8988T (cell line): Measurements from ENCODE around the gene XPNPEP3.
"Not testable (repeated sequence)": the region's sequence is repeated elsewhere in the genome, so short reads cannot be mapped to it uniquely, and the experiment has no call there.

Experiments
- DNase-seq: peaks from one replicate; pipeline ENCODE4 v3.0.0; 2011

Gene XPNPEP3

DNA sequence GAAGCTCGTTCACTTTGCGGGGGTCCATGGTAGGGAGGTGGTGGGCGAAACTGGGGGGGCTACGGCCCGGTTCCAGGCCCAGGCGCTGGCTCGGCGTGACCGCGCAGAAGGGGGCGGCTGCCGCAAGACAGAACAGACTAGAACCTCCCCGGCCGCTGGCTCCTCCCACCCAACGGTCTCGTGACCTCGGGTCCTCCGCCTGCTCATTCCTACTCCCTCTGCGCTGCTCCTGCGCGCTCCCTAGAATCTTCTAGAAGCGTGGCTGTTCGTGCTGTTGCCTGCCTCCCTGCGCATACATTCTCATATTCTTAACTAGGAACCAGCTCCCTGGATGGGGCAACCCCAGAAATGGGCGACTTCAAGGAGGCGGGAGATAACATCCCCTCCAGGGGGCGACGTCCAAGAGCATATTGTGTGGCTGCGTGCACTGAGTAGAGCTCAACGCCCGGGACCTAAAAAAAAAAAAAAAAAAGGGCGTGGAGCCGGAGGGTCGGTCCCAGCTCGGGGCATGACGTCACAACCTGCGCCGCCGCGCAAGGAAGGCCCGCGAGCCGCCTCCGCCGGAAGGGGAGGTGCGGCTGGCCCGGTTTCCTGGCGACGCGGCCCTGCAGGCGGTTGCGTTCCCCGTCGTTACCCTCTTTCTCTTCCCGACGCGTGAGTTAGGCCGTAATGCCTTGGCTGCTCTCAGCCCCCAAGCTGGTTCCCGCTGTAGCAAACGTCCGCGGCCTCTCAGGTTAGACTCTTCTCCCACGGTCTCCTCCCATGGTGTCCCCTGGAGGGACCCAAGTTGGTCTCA, at the start of gene XPNPEP3, which contains the start of gene ST13:
Gene XPNPEP3 (plus strand): TSS at position 636 of the 796 bp plus-strand sequence. CDS start 34 bp downstream, at position 670.
Gene ST13 (minus strand): TSS at position 127 of the 796 bp plus-strand sequence. CDS start 99 bp downstream, at position 28.
- peak; percentile 27 for DNase-seq

DNA sequence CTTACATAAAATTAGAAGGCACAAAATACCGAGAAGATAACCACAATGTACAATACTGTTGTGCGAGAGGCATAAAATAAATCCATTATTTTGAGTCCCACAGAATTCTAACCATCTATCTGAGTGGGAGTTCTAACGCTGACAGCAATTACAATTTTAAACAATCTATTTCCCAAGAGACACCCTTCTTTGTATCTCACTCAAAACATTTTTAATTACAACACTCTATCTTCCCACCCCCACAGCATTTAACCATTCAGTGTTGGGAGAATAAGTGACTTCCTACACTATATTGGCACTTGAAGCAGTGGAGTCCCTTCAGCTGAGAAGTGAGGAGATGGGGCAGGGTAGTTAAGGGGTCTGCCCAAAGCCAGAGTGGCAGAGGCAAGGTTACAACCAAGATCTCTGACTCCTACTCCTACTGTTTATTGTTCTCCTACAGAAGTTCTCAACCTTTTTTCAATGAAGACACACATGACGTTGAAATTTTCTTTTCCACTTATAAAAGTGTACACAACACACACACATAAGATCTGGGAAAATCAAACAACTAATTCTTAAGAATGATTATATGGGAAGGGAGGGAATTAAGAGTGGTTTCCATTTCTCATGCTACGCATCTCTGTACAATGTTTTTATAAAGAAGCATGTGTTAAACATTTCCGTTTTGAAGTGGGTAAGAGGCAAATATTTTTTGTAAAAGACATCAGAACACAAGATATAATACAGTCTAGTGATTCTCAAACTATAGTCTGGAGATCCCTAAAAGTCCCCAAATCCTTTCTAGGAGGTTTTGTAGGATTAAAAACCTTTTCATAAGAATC, 48.7 kb upstream of the XPNPEP3 start:
- DNase-seq = no peak

DNA sequence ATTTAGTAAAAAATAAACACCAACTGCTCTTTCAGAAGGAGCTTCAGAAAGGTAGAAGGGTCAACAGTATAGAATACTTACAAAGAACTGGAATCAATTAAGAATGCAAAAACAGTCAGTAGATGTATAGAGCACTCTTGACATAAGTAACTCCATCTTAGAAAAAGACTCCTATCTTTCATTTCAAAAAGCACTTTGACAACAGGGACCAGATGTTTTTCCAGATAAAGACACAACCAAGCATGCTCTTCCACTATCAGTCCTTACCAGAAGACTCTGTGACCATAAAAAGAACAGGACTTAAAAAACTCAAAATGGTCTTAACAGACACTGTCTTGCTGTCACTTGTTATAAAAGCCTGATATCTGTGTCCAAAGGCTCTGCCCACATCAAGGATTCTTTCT, 43.0 kb upstream of the XPNPEP3 start:
- no peak for DNase-seq

DNA sequence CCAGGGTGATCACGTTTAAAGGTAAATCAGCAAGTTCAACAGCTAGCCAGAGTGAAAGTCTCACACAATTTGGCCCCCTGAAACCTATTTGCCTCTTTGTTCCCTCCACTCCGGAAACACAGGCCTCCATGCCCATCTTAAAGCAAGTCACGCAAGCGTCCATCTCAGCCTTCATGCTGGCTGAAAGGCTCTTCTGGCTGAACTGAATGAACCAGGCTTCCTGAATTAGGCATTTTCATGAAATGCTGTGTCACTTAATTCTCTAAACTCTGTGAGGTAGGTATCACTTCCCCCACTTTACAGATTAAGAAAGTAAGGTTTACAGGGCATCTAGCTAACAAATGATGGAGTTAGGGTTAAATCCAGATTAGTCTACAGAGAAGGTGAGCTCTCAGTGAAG, 39.2 kb upstream of the XPNPEP3 start:
- no peak for DNase-seq

DNA sequence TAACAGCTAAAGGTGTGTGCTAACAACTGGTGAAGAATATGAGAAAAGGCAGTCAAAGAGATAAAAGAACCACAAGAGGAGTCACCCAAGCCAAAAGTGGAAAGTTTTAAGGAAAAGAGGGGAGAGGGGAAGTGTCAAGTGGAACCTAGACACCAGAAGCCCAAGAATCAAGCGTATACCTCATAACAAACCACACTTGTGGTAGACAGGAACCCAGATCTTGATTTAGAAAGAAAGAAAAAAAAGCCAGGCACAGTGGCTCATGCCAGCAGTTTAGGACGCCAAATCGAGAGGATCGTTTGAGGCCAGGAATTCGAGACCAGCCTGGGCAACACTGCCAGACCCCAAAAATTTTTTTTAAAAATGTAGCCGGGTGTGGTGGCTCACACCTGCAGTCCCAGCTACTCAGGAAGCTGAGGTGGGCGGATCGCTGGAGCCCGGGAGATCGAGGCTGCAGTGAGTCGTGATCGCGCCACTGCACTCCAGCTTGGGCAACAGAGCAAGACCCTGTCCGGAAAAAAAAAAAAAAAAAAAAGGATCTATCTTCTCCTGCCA, 38.7 kb upstream of the XPNPEP3 start:
- no peak for DNase-seq

DNA sequence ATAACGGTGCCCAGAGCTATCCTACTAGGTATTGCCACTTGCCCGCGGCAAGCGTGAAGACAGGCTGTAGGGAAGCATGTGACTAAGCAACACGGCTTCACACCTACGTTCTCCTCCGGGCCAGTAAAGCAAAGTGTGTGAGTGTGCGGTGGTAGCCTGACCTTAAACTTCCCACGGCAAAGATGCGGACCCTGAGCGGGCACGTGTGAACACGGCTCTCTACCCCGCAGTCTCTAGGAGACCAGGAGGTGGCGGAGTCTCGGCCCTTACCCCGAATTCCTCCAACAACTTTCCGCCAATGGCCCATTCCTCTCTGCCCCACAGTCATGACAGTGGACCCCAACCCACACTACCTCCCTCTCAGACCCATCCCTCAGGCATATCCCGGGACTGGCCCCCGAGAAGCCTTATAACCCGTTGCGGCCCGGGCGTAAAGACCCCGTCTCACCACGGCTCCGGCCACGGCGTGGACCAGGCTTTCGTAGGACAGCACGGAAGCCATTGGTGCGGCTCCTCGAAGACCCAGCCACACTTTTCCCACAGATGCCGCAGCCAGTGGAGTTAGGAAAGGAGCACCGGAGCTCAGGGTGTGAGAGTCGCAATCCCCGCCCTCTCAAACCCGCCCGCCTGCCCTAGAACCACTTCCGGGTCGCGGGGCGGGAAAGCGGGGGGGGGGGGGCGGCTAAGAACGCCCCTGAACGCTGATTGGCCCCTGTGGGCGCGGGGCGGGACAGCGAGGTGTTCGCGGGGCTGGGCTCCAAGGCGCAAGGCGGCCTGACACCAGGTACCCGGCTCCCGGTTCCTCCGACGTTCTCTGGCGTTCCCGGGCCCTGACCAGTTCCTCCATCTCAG, 38.0 kb upstream of the XPNPEP3 start, which contains the start of gene SLC25A17:
Gene SLC25A17 (minus strand): TSS at position 600 of the 852 bp plus-strand sequence. CDS start 98 bp downstream, at position 502.
- peak; percentile 42 for DNase-seq

DNA sequence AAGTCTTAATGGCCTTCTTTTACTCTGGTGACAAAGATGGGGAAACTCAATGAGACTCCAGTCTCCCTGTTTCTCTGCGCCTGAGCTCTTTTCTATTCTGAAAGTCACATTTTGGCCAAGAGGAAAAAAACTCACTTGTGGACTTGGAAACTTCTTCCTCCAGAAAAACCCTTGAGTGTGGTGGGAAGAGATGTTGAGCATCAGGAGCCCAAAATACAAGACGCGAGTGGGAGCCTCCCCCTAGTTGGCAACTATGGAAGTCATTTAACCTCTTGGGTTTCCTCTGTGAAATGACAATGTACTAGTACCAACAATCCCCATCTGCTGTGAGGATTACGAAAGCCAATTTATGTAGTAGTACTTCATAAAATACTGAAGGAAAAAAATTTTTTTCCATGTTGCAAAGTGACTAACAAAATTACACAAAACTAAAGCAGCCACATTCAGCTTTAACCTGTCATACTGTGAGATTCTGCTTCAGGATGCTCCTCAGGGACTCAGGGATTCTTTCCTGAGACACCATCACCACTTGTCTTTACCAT, 37.3 kb upstream of the XPNPEP3 start:
- DNase-seq = no peak

DNA sequence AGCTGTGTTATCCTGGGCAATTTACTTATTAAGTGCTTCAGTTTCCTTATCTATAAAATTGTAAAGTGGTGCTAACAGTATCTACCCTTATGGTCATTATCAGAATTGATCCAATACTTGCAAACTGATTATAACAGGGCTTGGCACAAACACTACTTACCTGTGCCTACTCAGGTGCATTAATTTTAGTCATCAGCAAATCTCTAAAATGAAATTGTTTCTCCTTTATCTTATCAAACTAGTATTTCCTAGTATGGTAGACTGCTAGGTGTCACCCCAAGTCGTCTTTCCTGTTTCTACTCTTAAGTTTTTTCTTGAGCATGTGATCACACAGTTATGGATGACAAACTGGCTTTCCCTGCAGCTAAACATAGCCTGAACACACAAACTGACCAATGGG, 33.5 kb upstream of the XPNPEP3 start:
- DNase-seq = no peak

DNA sequence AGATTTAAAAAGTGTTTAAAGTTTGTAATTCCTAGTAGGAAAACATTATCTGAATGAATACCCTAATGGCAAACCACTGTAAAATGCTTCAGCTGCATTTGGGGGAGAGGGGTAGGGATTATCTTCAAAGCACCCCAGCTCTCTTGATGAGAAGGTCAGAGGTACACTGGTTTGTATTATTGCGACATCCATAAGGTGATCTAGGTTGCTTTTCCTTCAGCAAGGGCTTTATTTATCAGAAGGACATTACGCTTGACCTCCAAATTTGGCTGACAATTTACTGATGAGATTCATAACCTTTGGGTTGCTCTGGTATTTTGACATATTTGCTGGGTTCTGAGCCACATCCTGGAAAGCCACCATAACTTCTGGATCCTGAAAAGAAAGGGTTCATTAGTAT, 30.7 kb upstream of the XPNPEP3 start:
- DNase-seq = not testable (repeated sequence)

DNA sequence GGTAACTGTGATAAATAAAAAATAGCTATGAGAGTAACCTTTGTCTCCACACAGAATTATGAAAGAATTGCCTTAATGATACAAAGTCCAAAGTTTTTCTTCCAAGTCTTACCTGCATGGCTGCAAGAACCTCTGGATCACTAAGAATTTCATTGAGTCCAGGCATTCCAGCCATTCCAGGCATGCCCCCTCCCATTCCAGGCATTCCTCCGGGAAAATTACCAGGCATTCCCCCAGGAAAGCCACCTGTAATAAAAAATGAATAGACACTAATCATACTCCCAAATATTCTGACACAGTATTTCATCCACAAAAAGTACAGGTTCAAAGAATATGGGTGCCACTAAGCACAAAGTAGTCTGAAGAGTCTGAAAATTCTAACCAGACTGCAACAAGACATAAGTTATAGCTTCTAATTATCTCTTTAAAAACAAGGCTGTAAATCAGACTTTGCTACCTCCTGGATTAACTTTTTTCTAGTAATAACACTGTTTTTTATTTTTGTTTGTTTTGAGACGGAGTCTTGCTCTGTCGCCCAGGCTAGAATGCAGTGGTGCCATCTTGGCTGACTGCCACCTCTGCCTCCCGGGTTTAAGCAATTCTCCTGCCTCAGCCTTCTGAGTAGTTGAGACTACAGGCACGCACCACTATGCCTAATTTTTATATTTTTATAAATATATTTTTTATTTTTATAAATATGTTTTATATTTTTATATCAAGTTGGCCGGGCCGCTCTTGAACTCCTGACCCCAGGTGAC, 29.8 kb upstream of the XPNPEP3 start:
- DNase-seq = no peak

DNA sequence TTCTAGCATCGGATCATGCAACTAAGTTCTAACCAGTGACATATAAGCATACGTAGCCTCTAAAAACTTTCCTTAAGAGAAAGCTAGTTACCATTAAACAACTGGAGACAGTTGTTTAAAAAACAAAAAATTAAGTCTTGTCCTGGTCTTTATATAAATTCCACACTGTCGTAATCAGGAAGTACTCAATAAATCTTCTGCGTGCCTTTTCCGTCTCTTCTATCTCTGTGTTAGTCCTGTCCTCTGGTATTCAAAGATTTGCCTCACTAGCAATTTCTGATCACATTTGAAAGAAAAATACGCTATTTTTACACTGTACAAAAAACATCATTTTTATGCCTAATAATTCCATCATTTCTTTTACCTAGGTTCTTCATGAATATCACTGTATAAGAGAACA, 27.8 kb upstream of the XPNPEP3 start:
- DNase-seq = no peak

DNA sequence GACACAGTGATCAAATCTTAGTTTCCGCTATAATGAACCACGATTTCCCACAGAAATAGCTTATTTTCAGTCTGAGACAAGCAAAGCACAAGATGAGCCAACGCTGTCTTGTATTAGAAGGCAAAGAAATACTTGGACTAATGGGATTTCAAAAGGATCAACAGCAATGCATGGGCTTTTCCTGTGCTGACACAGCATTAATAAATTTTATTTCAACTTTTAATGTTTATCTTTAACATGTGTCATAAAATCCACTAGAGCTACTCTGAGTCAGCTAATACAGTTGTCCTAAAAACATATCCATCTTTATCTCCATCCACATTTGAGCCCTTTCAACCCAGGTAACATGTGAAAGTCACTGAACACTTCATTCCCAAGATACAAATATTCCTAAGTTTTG, 22.3 kb upstream of the XPNPEP3 start:
- DNase-seq = no peak

DNA sequence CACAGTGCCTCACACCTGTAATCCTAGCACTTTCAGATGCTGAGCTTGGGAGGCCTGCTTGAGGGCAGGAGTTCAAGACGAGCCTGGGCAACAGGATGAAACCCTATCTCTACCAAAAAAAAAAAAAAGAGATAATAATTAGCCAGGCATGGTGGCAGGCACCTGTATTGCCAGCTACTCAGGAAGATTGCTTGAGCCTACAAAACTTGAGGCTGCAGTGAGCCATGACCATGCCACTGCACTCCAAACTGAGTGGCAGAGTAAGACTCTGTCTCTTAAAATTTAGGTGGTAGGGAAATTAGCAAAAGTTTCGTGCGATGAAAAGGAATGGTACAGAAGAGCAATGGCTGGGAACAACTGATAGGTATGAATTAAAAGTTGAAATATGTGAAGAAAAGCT, 18.5 kb upstream of the XPNPEP3 start:
- no peak for DNase-seq

DNA sequence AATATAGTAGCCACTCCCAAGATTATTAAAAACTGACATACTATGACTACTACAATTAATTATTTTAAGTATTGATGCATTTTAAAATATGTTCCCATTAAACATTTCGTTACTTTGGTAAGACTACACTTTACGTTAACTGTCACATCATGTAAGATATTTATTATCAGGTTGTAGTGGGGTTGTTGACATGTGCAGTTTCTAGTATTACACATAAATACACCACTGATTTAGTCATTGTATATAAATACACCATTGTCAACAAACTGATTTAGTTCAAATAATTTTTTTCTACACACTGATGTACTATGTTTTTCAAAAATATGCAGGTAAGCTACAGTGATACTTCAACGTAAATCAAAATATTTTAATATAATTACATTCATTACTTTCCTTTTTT, 12.0 kb upstream of the XPNPEP3 start:
- DNase-seq = no peak

DNA sequence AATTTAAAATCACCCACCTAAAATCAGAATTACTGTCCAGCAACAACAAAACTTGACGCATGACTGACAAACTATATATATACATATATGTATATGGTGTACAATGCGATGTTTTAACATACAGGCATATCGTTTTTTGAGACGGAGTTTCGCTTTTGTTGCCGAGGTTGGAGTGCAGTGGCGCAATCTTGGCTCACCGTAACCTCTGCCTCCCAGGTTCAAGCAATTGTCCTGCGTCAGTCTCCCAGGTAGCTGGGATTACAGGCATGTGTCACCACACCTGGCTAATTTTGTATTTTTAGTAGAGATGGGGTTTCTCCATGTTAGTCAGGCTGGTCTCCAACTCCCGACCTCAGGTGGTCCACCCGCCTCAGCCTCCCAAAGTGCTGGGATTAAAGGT, 11.1 kb upstream of the XPNPEP3 start:
- DNase-seq = not testable (repeated sequence)

DNA sequence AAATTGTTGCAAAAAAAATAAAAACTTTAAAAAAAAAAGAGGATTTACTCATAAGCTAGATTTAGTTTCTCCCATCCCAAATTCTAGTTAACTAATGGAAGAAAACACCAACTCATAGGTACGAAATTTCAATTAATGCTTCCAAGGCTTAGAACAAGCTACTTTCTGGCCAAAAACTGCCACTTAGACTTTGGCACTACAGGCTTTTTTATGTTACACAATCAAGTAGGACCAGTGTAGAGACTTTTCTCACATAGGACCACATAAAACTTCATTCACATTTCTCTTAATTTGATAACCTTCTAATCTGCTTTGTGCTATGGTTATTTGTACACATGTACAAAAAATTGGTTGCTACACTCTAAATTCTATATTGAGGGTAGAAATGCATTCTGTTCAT, 3.6 kb upstream of the XPNPEP3 start:
- no peak for DNase-seq

DNA sequence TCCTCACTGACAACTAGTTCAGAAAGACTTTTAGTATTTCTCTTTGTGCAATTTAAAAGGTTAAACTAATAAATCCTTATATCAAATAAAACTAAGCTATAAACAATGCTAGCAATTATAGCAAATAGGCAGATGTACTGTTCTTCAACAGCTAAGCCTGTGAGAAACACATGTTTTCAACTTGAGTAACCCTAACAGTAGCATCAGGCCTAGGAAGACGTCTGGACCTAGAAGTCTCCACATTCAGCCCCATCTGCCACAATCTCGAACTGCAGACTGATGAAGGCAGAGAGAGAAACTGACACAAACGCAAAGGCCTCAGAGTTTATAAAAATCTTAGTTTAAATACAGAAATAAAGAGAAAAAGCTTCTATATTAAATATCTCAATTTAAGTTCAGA, 3.0 kb upstream of the XPNPEP3 start:
- no peak for DNase-seq

DNA sequence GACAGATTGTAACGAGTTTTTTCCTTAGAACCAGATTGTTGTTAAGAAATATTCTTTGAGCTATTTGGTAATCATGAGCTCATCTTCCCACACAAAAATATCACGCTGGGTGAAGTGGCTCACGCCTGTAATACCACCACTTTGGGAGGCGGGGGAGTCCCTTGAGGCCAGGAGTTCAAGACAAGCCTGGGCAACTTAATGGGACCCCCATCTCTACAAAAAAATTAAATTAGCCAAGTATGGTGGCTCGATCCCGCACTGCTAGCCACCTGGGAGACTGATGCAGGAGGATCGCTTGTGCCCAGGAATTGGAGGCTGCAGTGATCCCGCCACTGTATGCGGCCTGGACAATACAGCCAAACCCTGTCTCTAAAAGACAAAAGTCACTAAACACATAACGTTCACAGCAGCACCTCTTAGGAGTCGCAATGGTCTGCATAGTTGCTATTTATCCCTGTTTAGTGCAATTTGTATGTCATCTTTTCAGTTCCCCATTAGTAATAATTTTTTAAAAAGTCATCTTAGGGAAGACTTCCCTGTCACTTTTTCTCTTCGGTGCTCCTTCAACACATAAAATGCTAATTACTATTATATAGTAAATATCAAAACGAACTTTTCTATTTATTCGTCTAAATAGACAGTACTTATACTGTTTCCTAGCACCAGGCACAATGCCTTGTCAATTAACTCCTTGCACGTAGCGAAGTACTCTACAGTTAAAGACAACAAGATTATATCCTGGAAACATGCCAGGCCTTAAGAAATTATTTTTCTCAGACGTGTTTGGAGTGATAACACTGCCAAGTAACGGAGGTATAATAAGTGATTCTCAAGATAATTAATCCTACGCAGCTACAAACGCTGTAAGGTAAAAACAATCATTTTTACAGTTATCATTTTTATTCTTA, 1.6 kb upstream of the XPNPEP3 start:
- DNase-seq = no peak

DNA sequence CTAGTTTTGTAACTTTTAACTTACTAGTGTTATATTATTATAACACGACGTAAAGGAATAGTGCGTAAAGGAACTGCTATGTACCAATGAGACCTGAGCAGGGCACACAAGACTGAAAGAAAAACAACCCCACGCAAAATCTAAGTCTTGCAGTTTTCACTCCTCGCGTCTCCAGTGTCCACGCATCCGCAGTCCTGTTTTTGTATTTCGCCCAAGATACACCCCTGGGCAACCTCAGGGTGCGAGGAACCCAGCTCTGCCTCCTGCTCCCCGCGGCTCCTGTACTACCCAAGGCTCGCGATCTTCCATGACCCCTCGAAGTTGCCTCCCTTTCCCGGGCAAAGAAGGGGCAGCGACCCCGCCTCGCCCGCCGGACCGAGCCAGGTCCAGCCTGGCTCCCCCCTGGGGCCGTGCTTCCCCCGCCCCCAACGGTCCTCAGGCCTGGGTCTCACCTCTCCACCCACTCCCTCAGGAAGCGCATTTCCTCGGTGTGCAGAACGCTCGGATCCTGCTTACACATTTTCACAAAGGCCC, 902 bp upstream of the XPNPEP3 start:
- no peak for DNase-seq

DNA sequence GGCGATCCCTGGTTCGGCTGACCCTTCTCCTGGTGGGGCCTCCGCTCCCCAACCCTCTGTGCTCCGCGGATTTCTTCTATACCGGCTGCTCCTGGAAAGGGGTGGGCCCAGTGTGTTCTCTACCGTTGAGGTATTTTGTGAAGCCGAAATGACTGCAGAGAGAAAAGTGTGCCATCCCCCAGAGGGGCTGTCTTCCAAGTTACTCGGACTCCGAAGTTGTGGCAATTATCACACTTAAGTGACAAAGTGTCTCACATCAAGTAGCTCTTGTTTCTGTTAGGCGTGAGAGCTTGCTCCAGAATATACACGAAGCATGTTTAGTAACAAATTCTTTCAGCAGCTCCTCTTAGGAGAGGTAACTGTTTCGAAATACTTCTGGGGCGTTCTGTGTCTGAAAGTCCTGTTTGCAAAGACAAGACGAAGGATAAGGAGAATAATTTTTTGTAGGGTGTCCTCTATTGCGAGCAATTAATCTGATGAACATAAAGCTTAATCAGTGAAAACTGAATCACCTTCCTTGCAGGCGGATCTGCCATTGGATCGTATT, 434 bp downstream of the XPNPEP3 start:
- no peak for DNase-seq
